Hepatic stellate cell (primary cell): Measurements from ENCODE around the gene OR2H2.

Experiments
- DNase-seq: peaks from one replicate; pipeline ENCODE4 v3.0.0; 2011; ENCODE audit warnings: low spot score

The OR2H2 gene

DNA sequence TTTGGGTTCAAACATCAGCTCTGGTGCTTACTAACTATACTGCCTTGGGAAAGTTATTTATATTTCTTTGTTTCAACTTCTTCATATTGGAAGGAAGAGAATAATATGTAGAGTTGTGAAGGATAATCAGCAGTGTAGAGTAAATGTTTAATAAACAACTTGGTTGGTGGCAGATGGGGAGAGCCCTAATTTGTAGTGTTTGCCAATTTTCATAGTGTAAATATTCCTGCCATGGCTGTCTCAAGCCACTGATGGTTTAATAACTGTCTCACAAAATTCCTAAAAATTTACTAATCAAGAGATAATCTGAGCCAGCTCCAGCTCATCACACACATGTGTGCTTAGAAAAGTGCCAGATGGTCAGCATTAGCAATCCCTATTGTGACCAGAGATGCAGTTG is at the start of gene OR2H2:
OR2H2 (plus strand) TSS at position 301 of the 400 bp plus-strand sequence. CDS start 2,824 bp downstream, outside the sequence.
- no peak for DNase-seq

GRCh38 chr6:29537714-29538403 is 47.1 kb upstream of the OR2H2 start:
- no peak for DNase-seq

DNA sequence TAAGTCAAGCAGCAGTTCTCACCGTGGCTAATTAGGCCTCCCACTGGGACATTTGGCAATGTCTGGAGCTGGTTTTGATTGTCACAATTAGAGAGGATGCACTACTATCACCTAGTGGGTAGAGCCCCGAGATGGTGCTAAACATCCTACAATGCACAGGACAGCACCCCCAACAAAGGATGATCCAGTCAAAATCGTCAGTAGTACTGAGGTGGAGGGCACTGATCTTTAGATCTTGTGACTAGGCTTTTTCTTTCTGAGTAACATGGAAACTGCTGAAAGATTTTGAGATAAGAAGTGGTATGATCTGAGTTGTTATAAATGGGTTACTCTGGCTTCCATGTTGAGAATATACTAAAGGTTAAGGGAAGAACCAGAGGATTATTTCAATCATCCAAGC is 37.3 kb upstream of the OR2H2 start:
- no peak for DNase-seq

DNA sequence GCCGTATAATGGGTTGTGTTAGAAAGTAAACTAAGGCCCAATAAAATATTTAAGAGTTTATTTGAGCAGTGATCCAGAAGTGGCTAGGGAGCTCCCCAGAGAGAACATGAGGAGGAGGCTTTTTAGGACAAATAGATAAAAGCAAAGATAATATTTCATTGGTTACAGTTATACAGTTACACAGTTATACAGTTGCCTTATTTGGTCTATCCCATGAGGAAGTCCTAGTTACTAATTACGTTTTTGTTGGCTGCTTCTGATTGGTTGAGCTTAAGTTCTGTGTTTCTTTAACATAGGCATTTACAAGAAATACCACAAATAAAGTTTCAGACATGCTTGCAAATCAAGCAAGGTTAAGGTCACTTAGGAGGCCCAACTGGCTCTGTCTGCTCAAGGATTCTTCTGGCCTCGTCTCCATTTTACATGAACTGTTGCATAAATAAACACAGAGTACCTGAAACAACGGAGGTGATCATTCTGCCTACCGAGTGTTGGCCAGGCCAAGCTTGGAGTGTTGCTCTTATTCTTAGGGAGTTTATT is 32.3 kb upstream of the OR2H2 start:
- DNase-seq: peak; percentile 60

DNA sequence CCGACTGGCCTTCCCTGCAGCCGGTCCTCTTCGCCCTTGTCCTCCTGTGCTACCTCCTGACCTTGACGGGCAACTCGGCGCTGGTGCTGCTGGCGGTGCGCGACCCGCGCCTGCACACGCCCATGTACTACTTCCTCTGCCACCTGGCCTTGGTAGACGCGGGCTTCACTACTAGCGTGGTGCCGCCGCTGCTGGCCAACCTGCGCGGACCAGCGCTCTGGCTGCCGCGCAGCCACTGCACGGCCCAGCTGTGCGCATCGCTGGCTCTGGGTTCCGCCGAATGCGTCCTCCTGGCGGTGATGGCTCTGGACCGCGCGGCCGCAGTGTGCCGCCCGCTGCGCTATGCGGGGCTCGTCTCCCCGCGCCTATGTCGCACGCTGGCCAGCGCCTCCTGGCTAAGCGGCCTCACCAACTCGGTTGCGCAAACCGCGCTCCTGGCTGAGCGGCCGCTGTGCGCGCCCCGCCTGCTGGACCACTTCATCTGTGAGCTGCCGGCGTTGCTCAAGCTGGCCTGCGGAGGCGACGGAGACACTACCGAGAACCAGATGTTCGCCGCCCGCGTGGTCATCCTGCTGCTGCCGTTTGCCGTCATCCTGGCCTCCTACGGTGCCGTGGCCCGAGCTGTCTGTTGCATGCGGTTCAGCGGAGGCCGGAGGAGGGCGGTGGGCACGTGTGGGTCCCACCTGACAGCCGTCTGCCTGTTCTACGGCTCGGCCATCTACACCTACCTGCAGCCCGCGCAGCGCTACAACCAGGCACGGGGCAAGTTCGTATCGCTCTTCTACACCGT is 31.5 kb upstream of the OR2H2 start:
- DNase-seq: peak; percentile 29

GRCh38 chr6:29554764-29555163 is 30.2 kb upstream of the OR2H2 start:
- no peak for DNase-seq

DNA sequence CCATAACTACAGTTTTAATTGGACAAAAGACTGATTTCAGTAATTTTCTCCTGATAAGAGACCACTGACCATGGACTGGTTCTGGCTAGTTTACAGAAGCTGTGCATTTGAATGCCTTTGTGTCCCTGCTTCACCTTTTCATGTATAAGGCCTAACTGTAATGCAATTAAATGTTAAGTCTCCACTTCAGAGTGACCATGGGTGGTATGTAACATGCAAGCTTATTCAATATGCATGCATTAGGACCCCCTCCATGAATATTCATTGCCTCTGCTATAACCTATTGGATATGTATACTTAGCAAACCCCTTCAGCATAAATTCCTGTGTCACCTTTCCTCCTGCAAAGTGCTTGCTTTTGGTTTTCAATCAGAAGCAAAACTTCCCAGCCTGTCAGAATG is 27.6 kb upstream of the OR2H2 start:
- no peak for DNase-seq

- DNase-seq: no peak
Measured at GRCh38 chr6:29558439-29559079, 26.4 kb upstream of the OR2H2 start.

DNA sequence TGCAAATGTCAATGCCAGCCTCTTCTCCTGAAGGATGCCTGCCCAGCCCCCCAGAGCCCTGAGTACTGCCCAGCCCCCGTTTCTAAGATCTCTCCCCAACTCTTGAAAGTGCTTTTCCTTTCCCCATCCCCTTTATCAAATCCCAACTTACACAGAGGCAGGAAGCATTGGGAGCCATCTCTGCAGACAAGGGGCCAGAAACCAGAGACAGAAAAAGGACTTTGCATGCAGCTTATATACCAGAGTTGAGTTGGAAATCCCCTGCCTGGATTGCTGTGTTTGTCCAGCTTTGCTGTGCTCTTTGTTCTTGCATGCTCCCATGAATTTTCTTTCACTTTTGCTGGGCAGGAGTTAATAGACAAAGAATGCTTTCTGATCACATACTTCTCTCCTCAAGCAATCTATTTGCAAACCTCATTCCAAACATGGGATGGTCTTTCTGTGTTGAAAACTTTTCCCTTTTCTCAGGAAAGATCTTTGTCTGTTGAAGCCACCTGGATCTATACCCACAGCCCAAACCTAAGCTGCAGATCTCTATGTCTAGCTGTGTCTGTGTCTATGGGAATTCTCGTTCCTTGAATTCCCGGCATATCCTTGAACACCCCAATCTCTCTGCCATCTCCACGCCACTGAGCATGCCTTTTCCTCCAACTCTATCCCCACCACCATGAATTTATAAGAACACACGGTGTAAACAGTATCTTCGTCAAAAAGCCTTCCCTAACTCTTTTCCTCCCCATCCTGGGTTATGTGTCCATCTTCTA is 25.2 kb upstream of the OR2H2 start, which contains the start of gene UBD:
UBD (minus strand) TSS at position 209 of the 764 bp plus-strand sequence; CDS start at position 178, 31 bp downstream.
- DNase-seq: no peak

DNA sequence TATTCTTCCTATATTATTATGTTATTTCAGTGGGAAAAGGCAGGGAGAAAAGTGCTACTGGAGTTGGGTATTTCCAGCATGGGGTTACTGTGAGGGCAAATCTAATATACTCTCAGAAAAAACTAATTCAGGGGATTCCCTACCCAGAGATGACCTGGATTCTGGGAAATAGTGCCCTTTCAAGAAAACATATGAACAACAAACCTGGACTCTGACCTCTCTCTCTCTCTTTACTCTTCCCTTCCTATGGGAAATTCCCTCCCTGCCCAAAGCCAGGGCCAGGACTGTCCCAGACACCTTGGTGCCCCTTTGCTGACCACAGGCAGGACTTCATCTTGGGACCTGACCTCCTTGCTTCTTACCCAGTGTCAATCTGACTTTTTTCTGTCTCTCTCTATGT is 23.8 kb upstream of the OR2H2 start:
- DNase-seq: no peak

DNA sequence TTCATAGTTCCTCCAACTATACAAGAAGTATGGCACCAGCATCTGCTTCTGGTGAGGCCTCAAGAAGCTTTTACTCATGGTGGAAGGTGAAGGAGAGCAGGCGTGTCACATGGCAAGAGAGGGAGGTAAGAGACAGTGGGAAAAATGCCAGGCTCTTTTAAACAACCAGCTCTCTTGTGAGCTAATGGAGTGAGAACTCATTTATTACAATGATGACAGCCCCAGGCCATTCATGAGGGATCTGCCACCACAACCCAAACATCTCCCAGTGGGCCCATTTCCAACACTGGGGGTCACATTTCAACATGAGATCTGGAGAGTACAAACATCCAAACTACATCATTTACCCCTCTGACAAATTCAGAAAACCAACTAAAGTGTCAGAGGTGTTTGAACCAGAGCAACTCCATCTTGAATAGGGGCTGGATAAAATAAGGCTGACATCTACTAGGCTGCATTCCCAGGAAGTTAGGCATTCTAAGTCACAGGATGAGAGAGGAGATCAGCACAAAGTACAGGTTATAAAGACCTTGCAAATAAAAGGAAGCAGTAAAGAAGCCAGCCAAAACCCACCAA is 23.2 kb upstream of the OR2H2 start:
- DNase-seq: no peak

GRCh38 chr6:29563435-29563965 is 21.4 kb upstream of the OR2H2 start:
- DNase-seq: no peak

DNA sequence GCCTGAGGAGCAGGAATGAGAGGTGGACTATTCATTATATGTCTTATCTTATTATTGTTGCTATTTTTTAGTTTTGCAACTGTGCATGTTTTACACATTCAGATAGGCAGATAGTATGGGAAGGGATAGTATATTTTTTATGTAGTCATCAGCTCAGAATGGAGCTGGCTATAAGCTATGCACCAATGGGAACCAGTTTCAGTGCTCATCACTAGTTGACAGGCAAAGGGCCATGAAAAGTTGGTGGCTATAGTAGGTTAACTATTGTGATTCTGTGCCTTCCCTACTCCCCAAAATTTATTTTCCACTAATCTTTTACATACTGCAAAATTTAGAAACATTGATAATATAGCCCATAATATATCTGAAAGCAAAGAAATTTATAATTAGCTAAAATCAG is 20.0 kb upstream of the OR2H2 start:
- no peak for DNase-seq

DNA sequence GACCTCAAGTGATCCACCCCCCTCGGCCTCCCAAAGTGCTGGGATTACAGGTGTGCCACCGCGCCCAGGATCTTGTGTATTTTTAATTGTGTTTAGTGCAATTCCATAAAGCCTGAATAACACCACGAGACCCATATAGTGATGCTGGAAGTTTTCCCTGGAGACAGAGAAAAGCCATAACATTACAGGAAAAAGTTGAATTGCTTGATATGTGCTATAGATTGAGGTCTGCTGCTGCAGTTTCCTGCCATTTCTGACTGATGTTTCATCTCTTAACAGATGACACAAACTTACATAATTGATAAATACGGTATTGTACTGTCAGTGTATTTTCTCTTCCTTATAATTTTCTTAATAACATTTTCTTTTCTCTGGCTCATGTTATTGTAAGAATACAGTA is 18.1 kb upstream of the OR2H2 start:
- DNase-seq: no peak

- no peak for DNase-seq
Measured at GRCh38 chr6:29567541-29567940, 17.4 kb upstream of the OR2H2 start.

DNA sequence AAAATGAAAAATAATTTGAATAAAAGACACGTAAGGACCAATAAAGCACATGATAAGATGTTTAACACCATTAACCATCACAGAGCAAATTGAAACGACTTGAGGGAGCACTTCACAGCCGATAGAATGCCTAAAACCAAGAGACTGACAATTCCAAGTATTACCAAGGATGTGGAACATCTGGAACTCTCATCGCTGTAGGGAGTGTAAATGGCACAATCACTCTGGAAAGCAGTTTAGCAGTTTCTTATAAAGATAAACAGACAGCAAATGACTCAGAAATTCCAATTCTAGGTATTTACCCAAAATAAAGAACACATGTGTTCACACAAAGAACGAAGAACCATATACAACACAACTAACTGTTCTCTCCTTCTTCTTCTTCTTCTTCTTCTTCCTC is 16.9 kb upstream of the OR2H2 start:
- DNase-seq: no peak

DNA sequence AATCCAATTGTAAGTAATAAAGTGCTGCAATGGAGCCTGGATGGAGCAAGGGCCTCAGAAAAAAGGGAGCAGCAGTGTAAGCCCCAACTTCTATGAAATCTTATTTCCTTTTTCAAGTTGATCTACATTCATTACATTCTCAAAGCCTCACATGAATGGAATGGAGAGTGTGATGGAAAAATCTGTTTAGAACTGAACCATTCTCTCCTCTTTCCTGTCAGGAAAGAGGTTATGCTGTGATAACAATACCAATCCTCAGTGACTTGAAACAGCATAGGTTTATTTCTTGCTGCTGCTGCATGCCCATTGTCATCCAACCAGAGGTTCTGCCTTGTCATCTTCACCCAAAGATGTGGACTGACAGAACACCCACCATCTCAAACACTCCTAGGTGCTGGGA is 8.9 kb upstream of the OR2H2 start:
- no peak for DNase-seq

GRCh38 chr6:29577544-29577943 is 7.4 kb upstream of the OR2H2 start:
- no peak for DNase-seq

GRCh38 chr6:29589423-29590048 is 4.6 kb downstream of the OR2H2 start:
- DNase-seq: peak; percentile 36

- no peak for DNase-seq
Measured at GRCh38 chr6:29590218-29590808, 5.4 kb downstream of the OR2H2 start.
